Measurements from ENCODE around the gene NCCRP1.

NCCRP1 gene

DNA sequence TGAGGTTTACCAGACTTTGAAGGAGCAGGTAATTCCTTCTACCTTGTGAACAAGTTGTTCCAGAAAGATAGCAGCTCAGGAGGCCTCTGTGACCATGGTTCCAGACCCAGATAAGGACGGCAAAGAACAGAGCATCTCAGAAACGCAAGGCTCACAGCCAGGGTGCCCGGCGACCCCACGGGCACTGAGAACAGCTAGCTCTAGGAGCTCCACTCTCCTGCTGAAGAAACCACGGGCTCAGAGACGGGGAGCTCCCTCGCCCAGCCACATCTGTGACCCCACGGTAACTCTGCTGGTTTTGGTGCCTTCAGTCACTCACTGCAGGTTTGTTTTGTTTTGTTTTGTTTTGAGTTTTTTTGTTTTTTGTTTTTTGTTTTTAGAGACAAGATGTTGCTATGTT is 16.0 kb upstream of the NCCRP1 start:
- DNase-seq (ENCODE audit: low read depth) = no peak

DNA sequence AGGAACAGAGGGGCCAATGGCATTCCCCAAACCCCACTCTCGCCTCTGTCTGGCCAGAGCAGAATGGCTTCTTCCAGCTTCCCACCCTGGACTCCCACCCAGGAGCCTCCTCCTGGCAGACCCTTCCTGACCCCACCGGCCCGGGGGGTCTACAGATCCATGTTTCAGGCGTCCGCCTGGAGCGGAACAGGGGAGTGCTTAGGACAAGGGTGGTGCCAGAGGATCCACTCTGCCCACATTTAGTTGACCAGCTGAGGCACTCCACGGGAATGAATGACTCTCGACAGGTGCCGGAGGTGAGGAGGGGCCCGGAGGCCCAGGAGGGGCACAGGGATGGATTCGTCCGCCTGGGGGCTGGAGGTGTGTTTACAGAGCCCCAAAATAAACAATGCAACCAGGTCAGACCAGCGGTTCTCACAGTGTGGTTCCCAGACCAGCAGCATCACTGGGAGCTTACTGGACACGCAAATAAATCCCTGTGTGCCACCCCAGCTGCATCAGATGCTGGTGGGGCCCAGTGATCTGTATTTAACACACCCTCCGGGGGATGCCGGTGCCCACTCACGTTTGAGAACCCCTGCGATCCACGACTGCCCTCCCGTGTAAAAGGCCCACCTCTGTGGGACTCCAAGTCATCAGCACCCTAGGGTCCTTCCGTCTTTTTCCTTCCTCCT is 15.1 kb upstream of the NCCRP1 start:
- no peak for DNase-seq (ENCODE audit: low read depth)

GRCh38 chr19:39182174-39182505 is 14.6 kb upstream of the NCCRP1 start:
- DNase-seq (ENCODE audit: low read depth) = no peak

GRCh38 chr19:39183104-39183503 is 13.7 kb upstream of the NCCRP1 start:
- DNase-seq (ENCODE audit: low read depth) = no peak

- no peak for DNase-seq (ENCODE audit: low read depth)
These were observed 10.4 kb upstream of the NCCRP1 start for GRCh38 chr19:39186391-39186790.

DNA sequence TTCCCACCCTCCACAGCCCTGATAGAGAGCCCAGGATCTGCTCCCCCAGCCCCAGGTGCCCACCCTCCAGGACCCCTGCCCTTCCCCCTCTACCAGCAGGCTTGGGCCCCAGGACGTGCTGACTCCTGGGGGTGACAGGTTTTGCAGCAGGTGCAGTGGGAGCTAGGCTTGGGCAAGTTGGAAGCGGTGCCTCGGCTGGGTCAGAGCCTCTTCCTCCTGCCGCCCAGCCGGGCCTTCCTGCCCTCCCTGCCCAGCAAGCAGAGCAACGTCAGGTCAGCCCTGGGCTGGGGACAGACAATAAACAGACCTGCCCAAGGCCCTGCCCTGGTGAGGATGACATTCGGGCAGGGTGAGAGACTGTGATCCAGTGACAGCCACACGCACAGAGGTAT is 9.2 kb upstream of the NCCRP1 start:
- DNase-seq (ENCODE audit: low read depth) = no peak

GRCh38 chr19:39188960-39189359 is 7.8 kb upstream of the NCCRP1 start:
- no peak for DNase-seq (ENCODE audit: low read depth)

- no peak for DNase-seq (ENCODE audit: low read depth)
These were observed 6.0 kb upstream of the NCCRP1 start for GRCh38 chr19:39190768-39191167.

DNA sequence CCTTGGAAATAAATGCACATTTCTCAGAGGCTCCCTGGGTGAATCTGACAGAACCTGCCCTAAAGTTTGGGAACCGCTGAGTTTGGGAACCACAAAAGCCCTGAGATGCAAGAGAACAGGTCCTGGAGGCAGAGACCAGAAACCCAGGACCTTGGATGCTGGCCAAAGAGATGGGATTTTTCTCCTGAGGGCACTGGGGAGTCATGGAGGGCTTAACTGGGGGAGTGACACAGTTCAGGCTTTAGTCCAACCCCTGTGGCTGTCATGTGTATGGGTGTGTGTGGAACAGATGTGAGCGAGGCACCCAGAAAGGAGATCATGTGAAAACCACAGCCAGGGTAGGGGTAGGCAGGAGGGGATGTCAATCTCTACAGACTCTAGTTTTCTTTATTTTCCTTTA is 3.9 kb upstream of the NCCRP1 start:
- DNase-seq (ENCODE audit: low read depth) = no peak

DNA sequence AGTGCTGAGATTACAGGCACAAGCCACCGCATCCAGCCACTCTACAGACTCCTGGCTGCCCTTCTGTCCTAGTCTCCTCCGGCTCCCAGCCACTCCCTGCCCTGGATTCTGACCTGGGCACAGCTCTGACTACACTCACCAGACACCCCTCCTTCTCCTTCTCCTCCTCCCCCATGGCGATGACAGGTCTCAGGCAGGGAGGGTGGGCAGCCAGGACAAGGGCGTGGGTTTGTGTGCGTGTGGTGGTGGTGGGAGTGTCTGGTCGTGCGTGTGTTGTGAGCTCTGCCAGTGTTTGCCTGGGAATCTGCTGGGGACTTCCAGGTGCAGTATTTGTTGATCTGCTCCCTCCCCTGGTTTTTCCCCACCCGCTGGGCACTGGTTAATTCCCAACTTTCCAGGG is 3.0 kb upstream of the NCCRP1 start:
- no peak for DNase-seq (ENCODE audit: low read depth)

GRCh38 chr19:39194832-39195542 is 1.8 kb upstream of the NCCRP1 start:
- DNase-seq (ENCODE audit: low read depth) = no peak

GRCh38 chr19:39195755-39196154 is 1.0 kb upstream of the NCCRP1 start:
- DNase-seq (ENCODE audit: low read depth) = no peak

- no peak for DNase-seq (ENCODE audit: low read depth)
These were observed 444 bp upstream of the NCCRP1 start for GRCh38 chr19:39196320-39196719.

GRCh38 chr19:39197808-39198207 is 1.0 kb downstream of the NCCRP1 start:
- DNase-seq (ENCODE audit: low read depth) = no peak

DNA sequence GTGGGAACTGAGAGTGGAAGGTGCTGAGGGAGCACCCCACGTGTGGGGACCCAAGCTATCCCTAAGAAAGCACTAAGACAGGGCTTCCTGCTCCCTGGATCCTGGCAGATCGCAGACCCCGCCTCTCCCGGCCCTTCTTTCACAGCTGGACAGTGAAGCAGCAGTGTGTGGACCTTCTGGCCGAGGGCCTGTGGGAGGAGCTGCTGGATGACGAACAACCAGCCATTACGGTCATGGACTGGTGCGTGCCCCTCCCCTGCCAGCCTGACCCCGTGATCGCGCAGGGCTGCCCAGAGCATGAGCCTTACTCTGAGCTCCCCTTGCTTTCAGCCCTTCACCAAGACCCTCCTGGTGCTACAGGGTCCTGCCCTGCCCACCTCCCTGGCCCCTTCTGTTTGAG is 2.3 kb downstream of the NCCRP1 start:
- no peak for DNase-seq (ENCODE audit: low read depth)

GRCh38 chr19:39200066-39200802 is 3.5 kb downstream of the NCCRP1 start:
- no peak for DNase-seq (ENCODE audit: low read depth)

GRCh38 chr19:39200803-39201115 is 4.0 kb downstream of the NCCRP1 start:
- no peak for DNase-seq (ENCODE audit: low read depth)

DNA sequence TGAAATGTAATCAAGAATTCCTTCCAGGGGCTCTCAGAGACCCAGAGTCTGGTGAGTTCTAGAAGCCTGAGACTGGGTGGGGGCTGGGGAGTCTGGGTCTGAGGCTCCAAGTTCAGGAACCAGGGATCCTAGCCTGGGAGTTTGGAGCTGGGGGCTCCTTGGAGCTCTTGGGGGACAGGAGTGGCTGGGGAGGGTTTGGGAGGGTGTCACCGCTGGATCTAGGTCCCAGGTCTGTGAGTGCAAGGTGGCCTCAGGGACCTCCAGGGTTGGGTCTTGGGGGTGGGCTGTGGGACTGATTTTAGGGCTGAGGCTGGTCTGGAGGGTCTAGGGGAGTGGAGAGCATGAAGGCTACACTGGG is 6.2 kb downstream of the NCCRP1 start:
- no peak for DNase-seq (ENCODE audit: low read depth)

DNA sequence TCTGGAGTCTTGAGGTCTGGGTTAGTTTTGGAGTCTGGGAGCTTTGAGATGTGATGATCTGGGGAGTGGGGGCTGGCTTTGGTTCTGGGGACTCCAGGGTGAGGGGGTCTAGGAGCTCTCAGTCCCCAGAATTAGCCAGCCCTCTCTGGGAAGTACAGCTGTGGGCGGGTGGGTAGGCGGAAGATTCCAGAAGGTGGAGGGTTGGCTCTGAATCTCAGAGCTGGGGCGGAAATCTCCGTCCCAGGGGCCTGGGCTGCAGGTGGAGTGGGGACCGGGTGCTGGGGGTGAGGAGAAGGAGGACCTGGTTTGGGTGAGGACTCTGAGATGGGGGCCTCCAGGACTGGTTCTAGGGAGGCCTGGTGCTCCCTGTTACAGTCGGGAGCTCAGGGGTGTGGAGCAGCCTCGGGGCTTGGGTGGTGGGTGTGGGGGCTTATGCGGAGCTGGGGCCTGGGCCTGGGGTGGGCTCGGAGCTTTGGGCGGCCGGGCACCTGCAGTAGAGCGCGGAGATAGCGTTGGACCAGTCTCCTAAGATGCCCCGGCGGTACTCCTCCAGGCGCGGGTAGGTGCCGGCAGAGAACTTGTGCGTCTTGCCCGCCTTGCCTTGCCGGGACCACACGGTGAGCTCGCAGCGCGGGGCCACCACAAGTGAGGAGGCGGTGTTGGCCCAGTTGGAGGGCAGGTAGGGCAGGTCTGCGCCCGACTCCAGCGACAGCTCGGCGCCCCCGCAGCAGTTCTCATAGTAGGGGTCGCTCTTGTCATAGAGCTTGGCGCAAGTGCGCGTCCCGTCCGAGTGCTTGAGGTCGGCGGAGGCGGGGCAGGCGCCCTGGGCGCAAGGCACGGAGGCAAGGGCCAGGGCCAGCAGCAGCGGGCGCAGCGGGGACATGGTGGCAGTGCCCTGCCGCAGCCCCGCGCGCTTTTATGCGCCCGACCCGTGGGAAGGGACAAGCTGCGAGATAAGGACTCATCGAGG is 6.9 kb downstream of the NCCRP1 start, which contains the start of gene SYCN:
Gene SYCN (minus strand): TSS at position 892 of the 970 bp plus-strand sequence. CDS start 9 bp downstream, at position 883.
- no peak for DNase-seq (ENCODE audit: low read depth)

- DNase-seq (ENCODE audit: low read depth) = no peak
These were observed 8.6 kb downstream of the NCCRP1 start for GRCh38 chr19:39205449-39205764.

GRCh38 chr19:39206122-39206521 is 9.4 kb downstream of the NCCRP1 start:
- DNase-seq (ENCODE audit: low read depth) = no peak

GRCh38 chr19:39207293-39207836 is 10.6 kb downstream of the NCCRP1 start:
- no peak for DNase-seq (ENCODE audit: low read depth)
